B cell (primary cell): ENCODE data around the gene IRGQ.

Experiments used
- EZH2 ChIP-seq: IDR thresholded peaks from 2 replicates; pipeline ENCODE4 v1.6.1; 2012; ENCODE audit warnings: borderline replicate concordance, low read depth, mild to moderate bottlenecking, moderate library complexity, low read length; ENCODE audit not compliant: insufficient read depth, poor library complexity, severe bottlenecking
- TF ChIP-seq, protein P1 (sequence below): fragments of 200-600 bp; IDR thresholded peaks from one replicate; pipeline ENCODE4 v1.8.0; 2022; ENCODE audit warnings: antibody characterized with exemption, mild to moderate bottlenecking

DNA sequence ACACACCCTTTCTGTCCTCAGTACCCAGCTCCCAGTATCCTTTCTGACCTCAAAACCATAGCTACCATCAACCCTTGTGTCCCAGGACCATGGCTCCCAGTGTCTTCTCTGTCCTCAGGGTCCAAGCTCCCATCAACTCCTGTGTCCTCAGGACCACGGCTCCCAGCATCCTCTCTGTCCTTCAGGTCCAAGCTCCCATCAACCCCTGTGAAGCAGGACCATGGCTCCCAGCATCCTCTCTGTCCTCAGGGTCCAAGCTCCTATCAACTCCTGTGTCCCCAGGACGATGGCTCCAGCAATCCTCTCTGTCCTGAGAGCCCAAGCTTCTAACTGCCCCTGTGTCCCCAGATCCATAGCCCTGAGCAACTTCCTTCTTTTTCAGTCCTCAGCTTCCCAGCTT, 45.4 kb upstream of the IRGQ start:
- TF ChIP-seq, protein P1, sequence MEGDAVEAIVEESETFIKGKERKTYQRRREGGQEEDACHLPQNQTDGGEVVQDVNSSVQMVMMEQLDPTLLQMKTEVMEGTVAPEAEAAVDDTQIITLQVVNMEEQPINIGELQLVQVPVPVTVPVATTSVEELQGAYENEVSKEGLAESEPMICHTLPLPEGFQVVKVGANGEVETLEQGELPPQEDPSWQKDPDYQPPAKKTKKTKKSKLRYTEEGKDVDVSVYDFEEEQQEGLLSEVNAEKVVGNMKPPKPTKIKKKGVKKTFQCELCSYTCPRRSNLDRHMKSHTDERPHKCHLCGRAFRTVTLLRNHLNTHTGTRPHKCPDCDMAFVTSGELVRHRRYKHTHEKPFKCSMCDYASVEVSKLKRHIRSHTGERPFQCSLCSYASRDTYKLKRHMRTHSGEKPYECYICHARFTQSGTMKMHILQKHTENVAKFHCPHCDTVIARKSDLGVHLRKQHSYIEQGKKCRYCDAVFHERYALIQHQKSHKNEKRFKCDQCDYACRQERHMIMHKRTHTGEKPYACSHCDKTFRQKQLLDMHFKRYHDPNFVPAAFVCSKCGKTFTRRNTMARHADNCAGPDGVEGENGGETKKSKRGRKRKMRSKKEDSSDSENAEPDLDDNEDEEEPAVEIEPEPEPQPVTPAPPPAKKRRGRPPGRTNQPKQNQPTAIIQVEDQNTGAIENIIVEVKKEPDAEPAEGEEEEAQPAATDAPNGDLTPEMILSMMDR = no peak
- TF ChIP-seq EZH2 = no peak
